NCI-H748 treated with DMSO at 0.1 percent for 48 hours (cell line): Measurements from ENCODE around the gene ARHGAP9.

Experiments used
- DNase-seq: peaks from one replicate; lab custom pipeline; 2025; lab: John Stamatoyannopoulos, UW

ARHGAP9 gene

DNA sequence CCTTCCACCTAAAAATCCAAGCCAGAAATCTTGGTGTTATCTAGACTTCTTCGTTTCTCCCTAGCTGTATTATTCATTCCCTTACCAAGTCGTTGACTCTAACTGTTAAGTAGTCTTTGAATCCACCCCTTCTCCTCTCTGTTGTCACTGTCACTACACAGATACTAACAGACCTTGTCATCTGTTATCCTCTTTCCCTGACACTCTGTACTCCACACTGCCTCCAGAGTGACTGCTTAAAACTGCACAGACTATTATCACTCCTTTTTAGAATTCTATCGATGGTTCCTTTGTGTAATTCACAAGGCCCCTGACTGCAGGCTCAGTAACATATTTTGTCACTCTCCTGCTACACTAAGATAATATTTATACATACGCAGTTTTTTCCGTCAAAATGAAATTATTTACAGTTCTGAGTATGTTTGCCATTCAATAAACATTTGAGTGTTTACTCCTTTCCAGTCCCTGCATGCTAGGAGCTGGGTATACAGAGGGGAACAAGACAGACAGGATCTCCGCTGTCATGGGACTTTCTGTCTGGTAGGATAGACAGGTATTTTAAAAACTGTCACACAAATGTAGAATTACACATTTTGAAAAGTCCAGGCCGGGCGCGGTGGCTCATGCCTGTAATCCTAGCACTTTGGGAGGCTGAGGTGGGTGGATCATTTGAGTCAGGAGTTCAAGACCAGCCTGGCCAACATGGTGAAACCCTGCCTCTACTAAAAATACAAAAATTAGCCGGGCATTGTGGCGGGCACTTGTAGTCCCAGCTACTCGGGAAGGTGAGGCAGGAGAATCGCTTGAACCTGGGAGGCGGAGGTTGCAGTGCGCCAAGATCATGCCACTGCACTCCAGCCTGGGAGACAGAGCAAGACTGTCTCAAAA, 12.0 kb upstream of the ARHGAP9 start:
- no peak for DNase-seq

DNA sequence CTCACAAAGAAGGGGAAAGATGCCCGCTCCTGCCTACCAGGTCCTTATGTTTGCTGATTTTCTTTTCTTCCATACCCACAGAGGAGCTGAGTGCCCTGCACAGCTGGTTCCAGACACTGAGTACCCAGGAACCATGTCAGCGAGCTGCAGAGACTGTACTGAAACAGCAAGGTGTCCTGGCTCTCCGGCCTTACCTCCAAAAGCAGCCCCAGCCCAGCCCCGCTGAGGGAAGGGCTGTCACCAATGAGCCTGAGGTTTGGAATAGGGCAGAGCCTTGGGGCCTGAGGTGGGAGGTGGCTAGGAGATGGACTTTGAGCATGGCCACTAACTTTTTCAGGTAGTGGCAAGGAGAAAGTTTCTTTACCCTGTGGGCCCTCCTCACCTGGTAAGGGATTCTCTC, 10.5 kb upstream of the ARHGAP9 start:
- no peak for DNase-seq

DNA sequence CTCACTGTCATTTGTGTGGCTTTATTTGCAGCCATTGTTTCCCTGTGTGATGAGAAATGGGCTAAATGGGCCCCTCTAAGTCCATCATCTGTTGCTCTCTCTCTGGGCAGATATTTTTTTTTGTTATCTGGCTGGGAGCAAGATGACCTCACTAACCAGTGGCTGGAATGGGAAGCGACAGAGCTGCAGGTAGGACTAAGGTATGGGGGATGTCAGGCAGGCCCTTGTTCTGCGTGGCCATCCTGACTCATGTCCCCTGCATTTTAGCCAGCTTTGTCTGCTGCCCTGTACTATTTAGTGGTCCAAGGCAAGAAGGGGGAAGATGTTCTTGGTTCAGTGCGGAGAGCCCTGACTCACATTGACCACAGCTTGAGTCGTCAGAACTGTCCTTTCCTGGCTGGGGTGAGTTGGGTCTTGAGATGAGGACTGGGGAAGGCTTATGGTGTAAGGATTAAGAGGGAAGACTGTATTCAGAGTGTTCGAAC, 9.5 kb upstream of the ARHGAP9 start:
- DNase-seq, result no peak

DNA sequence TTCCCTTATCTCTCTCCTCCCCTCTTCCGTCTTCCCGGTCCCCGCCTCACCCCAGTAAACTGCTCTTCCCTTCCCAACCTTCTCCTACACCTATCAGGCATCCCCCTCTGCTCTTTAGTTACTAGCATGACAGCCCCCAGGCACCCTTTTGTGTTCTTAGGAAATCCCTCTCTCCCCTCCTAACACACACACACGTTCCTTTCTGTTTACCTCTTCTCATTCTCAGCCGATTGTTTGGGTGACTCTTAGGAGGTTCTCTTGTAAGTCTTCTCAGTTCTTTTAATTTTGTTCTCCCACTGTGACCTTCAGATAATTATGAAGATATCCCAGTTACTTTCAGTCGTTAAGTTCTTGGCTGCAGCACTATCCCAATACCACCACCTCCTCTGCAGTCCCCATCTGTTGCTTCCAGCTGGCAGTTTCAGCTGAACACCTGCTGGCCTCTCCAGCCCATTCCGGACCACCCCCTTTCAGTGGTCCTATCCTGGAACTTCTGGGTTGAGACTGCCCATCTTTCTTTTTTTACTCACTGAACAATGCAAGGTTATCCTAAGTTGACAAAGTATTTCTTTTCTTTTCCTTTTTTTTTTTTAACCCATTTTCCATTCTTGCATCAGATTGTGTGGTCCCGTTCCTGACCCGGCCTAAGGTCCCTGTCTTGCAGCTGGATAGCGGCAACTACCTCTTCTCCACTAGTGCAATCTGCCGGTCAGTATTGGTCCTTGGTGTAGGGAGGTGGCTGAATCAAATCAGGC, 8.9 kb upstream of the ARHGAP9 start:
- DNase-seq, result no peak

DNA sequence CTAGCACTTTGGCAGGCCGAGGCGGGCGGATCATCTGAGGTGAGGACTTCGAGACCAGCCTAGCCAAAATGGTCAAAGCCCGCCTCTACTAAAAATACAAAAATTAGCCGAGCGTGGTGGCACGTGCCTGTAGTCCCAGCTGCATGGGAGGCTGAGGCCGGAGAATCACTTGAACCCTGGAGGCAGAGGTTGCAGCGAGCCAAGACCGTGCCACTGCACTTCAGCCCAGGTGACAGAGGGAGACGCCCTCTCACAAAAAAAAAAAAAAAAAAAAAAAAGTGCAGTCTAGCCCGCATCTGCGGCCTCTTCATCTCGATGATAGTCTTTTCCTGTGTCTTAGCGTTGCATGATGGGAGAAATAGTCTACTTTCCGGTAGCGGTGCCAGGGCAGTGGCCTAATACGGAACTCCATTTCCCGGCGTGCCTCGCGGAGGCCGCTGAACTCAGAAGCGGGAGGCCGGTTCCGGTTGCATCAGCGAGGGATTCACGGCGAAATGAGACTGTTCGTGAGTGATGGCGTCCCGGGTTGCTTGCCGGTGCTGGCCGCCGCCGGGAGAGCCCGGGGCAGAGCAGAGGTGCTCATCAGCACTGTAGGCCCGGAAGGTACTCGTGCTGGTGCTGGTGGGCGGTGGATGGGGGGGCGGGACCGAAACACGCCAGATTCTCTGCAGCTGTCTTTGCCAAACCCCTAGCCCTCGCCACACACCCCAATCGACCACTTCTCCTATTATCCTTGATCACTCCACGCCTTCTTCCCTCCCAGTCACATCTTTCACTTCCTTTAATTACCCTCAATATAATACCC, 8.1 kb upstream of the ARHGAP9 start, which contains the start of gene MARS1:
Gene MARS1, plus strand, starts transcription at position 472 of the 805 bp plus-strand sequence. Its CDS starts 23 bp downstream, at position 495.
- DNase-seq, result peak; percentile 92

DNA sequence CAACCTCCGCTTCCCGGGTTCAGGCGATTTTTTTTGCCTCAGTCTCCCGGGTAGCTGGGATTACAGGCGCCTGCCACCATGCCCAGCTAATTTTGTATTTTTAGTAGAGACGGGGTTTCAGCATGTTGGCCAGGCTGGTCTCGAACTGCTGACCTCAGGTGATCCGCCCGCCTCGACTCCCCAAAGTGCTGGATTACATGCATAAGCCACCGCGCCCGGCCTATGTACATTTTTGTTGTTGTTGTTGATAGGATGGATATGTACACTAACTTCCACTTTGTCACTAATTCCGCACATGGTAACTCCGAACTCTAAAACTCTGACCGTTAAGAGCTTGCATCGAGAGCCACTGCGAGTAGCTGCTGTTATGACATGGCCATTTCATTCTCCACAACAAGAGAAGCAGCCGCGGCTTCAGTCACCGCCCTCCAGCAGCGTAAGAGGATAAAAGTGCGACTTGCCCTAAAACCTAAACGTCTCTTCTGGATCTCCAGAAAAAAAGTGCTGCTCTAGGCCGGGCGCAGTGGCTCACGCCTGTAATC, 7.5 kb upstream of the ARHGAP9 start:
- DNase-seq, result no peak

DNA sequence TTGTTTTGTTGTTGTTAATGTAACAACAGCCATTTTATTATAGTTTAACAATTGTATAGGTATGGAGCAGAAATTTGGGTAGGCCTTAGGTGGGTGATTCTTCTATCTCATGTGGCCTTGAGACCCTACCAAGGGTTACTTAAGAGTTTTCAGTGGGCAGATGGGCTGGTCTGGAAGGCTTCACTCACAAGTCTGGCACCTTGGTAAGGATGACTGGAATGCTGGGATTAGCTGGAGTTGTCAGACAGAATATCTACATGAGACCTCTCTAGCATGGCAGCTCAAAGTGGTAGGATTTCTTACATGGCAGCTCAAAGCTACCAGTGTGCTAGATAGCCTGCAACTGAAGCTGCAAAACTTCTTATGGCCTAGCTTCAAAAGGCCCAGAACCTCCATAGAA, 6.0 kb upstream of the ARHGAP9 start:
- DNase-seq, result no peak

DNA sequence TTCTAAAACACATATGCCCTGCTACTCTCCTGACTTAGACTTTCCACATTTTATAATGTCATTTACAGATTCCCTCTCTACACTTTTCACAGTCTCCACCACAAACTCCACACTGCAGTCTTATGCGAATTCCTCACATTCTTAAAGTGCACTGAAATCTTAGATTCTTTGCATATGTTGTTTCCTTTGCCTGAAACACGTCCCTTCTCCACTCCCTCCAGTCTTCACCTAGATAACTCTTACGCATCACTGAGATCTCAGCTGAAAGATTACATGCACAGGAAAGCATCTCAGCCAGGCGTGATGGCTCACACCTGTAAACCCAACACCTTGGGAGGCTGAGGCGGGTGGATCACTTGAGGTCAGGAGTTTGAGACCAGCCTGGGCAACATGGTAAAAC, 3.8 kb upstream of the ARHGAP9 start:
- DNase-seq, result no peak

DNA sequence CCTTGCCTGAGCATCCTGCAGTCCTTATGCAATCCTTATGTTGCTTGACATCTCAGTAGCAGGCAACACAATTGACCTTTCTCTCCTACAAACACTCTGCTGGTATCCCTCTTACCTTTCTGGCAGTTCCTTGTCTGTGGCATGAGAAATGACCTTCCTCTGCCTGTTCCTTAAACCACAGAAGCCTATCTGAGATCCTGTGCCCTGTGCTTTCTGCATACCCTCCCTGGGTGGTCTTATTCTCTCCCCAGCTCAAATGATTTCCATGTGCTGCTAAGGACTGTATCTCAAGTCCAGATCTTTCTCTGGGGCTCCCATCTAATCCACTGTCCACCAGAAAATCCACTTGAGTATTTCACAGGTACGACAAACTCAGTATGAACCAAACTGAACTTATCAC, 2.0 kb upstream of the ARHGAP9 start:
- no peak for DNase-seq

DNA sequence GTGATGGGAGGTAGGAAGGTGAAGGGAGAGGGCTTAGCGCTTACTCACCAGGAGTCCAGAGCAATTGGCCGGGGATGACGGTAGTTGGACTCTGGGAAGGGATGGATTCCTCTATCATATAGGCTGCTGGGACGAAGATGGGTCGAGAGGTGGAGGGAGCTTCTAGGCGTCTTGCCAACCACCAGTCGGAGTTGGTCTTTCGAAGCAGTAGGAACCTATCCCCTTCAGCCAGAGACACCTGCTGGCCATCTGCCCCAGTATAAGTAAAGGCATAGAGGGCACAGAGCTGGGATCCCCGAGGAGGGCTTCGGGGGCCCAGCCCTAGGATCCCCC, 657 bp downstream of the ARHGAP9 start:
- no peak for DNase-seq

DNA sequence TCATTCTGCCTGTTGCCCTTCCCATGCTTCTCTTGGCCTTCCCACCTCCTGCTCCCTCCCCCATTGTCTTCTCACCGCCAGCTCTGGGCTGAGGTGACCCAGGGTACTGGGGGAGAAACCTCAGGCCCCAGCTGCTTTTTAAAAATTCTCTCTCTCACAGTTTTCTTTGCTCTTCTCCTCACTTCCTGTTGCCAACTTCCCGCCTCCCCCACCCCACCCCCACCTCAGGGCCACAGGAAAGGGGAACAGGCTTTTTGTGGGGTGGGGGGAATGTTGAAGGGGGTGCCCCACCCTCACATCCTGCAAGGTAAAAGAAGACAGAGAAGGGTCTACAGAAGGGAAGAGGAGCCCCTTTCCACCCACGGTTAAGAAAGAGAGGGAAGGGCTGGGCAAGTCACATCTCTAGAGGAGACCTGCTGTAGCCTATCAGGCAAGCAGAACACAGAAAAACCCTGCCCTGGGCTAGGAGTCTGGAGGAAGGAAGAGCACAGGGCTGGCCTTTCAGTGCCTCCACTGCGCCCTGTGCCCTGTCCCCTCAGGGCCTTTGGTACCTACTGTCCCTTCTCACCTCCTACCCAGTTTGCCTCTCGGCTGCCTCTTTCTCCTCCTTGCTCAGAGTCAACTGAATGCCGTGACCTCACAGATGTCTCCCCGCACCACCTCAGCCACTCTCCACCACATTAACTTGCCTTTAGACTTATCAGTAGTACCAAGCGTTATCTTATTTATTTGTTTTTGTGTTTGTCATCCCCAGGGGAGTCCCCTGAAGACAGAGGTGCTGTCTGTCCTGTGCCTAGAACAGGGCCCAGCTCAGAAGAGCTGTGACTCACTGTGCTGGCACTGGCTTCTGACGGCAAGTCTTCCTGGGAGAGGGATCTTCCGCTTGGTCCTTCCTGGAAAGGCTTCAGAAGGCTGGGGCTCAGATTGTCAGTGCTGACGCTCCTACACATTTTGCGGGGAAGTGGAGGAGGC, 1.7 kb downstream of the ARHGAP9 start:
- no peak for DNase-seq

DNA sequence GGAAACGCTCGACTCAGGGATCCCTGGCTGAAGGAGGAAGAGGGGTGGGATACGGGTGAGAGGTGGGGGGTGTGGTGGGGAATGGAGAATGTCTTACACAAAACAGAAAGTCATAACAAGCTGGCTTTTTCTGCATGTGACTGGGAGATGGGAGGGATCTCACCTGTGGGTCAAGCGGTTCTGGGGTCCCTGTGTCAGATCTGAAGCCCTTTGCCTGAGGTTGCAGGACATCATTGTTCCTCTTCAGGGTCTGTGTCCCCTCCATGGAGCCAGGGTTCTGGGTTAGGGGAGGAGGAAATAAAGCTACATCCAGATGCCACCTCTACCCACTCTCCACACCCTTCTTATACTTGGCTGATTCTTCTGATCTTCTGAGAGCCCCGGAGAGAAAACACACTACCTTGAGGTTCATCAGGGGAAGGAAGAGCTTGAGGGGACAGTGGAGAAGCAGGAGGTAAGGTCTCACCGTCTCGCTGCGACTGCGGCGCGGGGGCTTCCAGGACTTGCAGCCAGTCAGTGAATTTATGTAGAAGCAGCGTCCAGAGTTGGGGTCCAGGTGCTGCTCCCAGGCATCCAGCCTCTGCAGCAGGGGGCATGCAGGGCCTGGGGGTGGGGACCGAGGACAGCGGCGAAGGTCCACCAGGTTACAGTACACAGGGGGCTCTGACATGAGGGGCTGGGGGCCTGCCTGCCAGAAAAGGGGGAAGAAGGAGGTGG, 2.5 kb downstream of the ARHGAP9 start:
- DNase-seq, result no peak

DNA sequence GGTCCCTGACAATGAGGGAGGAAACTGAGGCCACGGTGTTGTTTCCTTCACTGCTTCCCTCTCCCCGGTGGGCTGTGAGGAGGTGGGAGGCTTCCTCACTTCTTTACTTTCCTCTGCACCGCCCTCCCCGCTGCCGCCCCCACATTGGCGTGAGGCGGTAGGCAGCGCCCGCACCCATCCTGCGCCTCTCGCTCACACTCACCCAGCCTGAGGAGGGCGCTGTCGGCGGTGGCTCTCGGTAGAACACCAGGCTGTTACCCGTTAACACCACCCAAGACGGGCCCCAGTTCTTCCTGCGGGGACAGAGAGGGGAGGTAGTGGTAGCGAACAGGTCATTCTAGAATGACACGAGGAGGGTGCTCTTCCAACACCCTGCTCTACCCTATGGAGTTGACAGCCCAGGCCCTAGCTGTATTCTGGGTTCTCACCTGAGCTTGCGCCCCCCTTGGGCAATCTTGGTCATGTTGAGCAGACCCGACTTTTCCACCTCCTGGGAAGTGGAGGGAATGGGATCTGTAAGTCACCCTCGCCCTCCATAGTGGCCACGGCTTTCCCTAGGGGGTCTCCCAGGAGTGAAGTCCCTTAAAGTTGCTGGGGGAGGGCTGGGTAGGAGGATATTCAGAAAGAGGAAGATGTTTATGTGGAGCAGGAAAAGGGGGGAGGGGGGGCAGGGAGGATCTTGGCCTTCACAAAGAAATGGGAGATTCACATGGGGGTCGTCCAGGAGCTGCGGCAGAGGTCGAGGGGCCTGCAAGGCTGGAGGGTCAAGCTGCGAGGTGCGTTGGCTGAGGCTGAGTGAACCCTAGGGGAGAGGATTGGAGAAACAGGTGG, 3.3 kb downstream of the ARHGAP9 start:
- DNase-seq, result no peak

DNA sequence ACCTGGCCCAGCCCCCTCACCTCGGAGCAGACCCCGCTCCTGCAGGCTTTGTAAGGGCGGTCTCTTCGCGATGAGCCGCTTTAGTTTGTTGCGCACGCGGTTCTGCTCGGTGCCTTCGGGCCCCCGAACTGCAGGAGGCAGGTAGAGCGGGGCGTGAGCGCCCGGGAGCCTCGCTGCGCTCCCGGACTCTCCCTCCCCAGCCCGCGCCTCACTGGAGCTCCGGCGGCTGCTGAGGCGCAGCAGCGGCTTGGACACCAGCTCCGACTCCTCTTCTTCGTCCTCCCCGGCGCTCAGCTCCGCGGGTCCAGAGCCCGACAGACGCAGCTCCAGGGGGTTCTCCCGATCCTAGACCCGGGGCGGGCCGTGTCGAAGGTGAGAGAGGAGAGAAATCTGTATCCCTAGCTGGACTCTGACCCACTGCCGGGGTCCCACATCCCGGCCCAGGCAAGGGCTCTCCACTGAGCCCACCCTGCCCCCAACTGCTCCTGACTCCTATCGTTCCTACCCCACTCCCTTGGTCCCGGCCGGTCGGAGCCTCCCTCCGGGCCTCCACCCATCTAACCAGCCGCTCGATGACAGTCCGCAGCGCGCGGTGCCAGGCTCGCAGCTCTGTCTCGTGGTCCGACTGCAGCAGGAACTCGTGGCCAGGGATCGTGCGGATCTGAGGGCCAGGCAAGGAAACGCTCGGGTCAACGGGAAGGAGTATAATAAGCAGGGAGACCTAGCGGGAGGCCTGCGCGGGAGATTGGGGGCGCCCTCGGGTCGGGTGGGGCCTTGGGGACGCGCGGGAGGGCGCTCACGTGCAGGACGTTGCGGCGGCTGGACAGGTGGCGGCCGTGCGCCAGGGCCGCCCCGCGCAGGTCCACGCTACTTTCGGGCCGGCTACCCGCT, 4.2 kb downstream of the ARHGAP9 start:
- no peak for DNase-seq

DNA sequence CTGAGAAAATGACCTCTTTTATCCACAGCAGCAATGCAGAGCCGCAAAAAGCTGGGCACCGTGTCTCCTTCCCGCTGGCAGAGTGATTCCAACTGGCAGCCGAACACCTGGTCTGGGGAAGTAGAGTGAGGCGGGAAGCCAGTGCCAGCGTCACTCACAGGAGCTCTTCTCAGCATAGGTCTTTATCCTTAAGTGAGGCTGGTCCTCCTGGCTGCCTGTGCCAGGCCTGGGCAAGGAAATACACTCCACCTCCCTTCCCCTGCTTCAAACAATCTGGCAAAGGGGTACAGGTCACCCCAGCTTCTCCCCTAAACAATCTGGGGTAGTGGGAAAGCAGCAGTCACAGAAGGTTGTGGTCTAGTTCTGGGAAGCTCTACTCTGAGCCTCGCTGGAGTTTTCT, 4.8 kb downstream of the ARHGAP9 start:
- DNase-seq, result no peak

DNA sequence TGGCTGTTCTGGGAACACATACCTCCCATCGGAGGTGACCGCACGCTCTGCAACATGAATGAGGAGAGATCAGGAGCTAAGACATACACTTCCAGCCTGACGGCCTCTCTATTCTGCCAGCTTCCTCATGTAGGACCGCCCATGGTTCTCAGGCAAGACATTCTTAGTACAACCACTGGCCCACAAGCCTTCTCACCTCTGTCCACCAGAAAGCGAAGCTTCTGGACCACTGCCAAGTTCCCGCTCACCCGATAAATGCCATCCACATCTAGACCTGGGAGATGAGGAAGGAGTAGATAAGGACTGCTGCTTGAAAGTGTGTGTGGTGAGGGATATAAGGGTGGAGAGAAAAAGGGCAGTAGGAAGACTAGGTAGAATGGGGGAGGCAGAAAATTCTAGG, 5.2 kb downstream of the ARHGAP9 start:
- DNase-seq, result no peak

DNA sequence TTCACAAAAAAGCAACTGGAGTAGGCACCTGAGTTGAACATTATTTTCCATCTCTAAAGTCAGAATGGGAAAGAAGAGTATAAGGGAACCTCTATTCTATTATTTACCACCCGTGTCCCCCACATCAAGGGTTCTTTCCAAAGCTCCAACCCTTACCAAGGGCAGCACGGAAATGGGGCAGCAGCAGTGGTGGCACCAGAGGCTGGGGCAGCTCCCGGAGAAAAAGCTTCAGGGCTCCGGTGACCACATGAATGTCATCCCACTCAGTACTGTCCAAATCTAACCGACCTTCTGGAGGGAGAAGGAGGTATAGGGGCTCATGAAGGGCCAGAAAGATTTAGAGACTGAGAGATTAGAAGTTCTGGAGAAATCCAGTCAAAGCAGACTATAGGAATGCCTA, 5.8 kb downstream of the ARHGAP9 start:
- no peak for DNase-seq

DNA sequence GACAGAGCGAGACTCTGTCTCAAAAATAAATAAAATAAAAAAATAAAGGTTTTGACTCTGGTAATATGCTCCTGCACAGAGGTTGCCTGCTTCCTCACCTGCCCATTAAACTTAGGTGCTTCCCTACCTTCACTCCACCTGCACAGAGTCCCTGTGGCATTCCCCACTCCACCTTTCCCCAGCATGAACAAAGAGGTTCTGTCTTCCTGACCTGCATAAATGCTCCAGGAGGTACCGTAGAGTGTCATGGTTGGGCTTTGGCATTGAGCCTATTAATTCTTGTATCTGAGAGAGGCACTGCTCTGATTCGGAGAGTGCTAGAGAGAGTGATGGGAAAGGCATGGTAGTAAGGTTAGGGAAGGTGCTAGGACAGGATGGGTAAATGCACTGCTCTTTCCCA, 6.3 kb downstream of the ARHGAP9 start:
- DNase-seq, result no peak
